HCT116 (cell line): Measurements from ENCODE around the gene RXFP1. TPM values are rescaled to one million over a fixed set of nuclear protein-coding genes. Genes with fewer than 3 reads are reported as not detected.

Source experiments
- ATAC-seq: fragments of 200-7000 bp; cut with Tn5 transposase; 2 replicates; pipeline ENCODE4 v1.9.1; 2020; ENCODE audit warnings: mild to moderate bottlenecking, moderate library complexity
- BruUV-seq: library from RNA; stranded (reverse); fragments of 400-500 nt; replicated peaks from 2 replicates; lab custom pipeline; 2021; lab: Mats Ljungman, UMichigan
- CTCF ChIA-PET: fragments of 300-600 bp; sonication (Branson Sonifier 250); formaldehyde crosslinking; loops from one replicate; lab custom pipeline; 2021; ENCODE audit warnings: antibody characterized with exemption; lab: Charles Lee
- POLR2A ChIA-PET: fragments of 300-600, 350-600 bp; sonication (Branson Sonifier 250); formaldehyde crosslinking; loops from one replicate; lab custom pipeline; 2021; ENCODE audit warnings: antibody characterized with exemption; lab: Charles Lee
- RAD21 ChIA-PET, 2 experiments: fragments of 300-600 bp; sonication (Branson Sonifier 250); formaldehyde crosslinking; loops; one replicate each; lab custom pipeline; 2023; ENCODE audit warnings: low total read pairs in 2 of 2; ENCODE audit not compliant: uncharacterized antibody in 2 of 2, unreplicated experiment in 2 of 2, low non-redundant PET in 1 of 2; lab: Charles Lee
- DNase-seq: peaks from one replicate; pipeline ENCODE4 v3.0.0-alpha.2; 2010; ENCODE audit warnings: low read depth, low spot score
- H2AFZ ChIP-seq: fragments of 200-600 bp; shearing (Covaris generic), sonication (generic); 2 replicates; pipeline ENCODE4 v1.6.1; 2017; ENCODE audit warnings: low read depth, mixed run types, mixed read lengths, antibody characterized with exemption, low read length; ENCODE audit not compliant: poor library complexity, severe bottlenecking
- H3K27ac ChIP-seq: 2 replicates; pipeline ENCODE4 v1.5.1; 2012; ENCODE audit warnings: low read depth, low read length
- H3K27me3 ChIP-seq: fragments of 200-600 bp; sonication (generic); 2 replicates; pipeline ENCODE4 v1.6.1; 2016; ENCODE audit warnings: mixed run types, low read length, mixed read lengths; ENCODE audit not compliant: insufficient read depth
- H3K36me3 ChIP-seq, 2 experiments: fragments of 200-500 bp in 1 of 2; fragments of 200-600 bp in 1 of 2; sonication (Bioruptor generic) in 1 of 2; sonication (generic) in 1 of 2; 2 replicates each; pipeline versions ENCODE4 v1.5.1 to v1.6.1; 2014 to 2016; ENCODE audit warnings: low read length in 2 of 2, inconsistent platforms in 1 of 2, mixed read lengths in 1 of 2, mixed run types in 1 of 2; ENCODE audit not compliant: insufficient read depth in 2 of 2, control insufficient read depth in 1 of 2
- H3K4me1 ChIP-seq, 2 experiments: fragments of 200-600 bp in 1 of 2; sonication (generic) in 1 of 2; 2 replicates each; pipeline versions ENCODE4 v1.5.1 to v1.6.1; 2012 to 2017; ENCODE audit warnings: low read length in 2 of 2, inconsistent platforms in 1 of 2, mild to moderate bottlenecking in 1 of 2, mixed read lengths in 1 of 2, mixed run types in 1 of 2, moderate library complexity in 1 of 2; ENCODE audit not compliant: insufficient read depth in 2 of 2, control insufficient read depth in 1 of 2
- H3K4me2 ChIP-seq: fragments of 200-600 bp; sonication (generic); 2 replicates; pipeline ENCODE4 v1.6.1; 2017; ENCODE audit warnings: mixed run types, low read length, mixed read lengths
- H3K4me3 ChIP-seq, 2 experiments: fragments of 200-600 bp in 1 of 2; sonication (generic) in 1 of 2; replicated peaks in 1 of 2; 2 replicates each; pipeline ENCODE4 v1.5.1; 2011 to 2016; ENCODE audit warnings: low read length in 2 of 2, control low read depth in 1 of 2, low read depth in 1 of 2, mild to moderate bottlenecking in 1 of 2, mixed read lengths in 1 of 2, mixed run types in 1 of 2
- H3K79me2 ChIP-seq: fragments of 200-600 bp; sonication (generic); 2 replicates; pipeline ENCODE4 v1.6.1; 2017; ENCODE audit warnings: mild to moderate bottlenecking, mixed run types, low read length, moderate library complexity, mixed read lengths; ENCODE audit not compliant: insufficient read depth
- H3K9ac ChIP-seq: fragments of 200-600 bp; sonication (generic); 2 replicates; pipeline ENCODE4 v1.6.1; 2016; ENCODE audit warnings: low read length, mixed read lengths
- H3K9me2 ChIP-seq: fragments of 200-600 bp; sonication (generic), shearing (Covaris generic); 2 replicates; pipeline ENCODE4 v1.6.1; 2017; ENCODE audit warnings: mixed run types, mild to moderate bottlenecking, moderate library complexity; ENCODE audit not compliant: insufficient read depth
- H3K9me3 ChIP-seq, 2 experiments: fragments of 200-500 bp in 1 of 2; fragments of 200-600 bp in 1 of 2; sonication (Bioruptor generic) in 1 of 2; sonication (generic) in 1 of 2; 2 replicates each; pipeline ENCODE4 v1.6.1; 2014 to 2017; ENCODE audit warnings: low read length in 2 of 2, mixed read lengths in 2 of 2, inconsistent platforms in 1 of 2, low read depth in 1 of 2, mild to moderate bottlenecking in 1 of 2, mixed run types in 1 of 2, moderate library complexity in 1 of 2; ENCODE audit not compliant: control insufficient read depth in 1 of 2, insufficient read depth in 1 of 2
- H4K20me1 ChIP-seq: fragments of 200-600 bp; sonication (generic), shearing (Covaris generic); 2 replicates; pipeline ENCODE4 v1.6.1; 2017; ENCODE audit warnings: mixed run types, mild to moderate bottlenecking, moderate library complexity; ENCODE audit not compliant: insufficient read depth
- CBX3 ChIP-seq: IDR thresholded peaks from 2 replicates; pipeline ENCODE4 v1.6.1; 2012; ENCODE audit warnings: low read depth
- EGR1 ChIP-seq: IDR thresholded peaks from 2 replicates; pipeline ENCODE4 v1.6.1; 2012; ENCODE audit warnings: low read depth
- ELF1 ChIP-seq: IDR thresholded peaks from 2 replicates; pipeline ENCODE4 v1.6.1; 2012; ENCODE audit warnings: low read depth, borderline replicate concordance
- EZH2 ChIP-seq: fragments of 200-600 bp; sonication (generic); IDR thresholded peaks from 2 replicates; pipeline ENCODE4 v1.6.1; 2017; ENCODE audit warnings: antibody characterized with exemption, mixed run types
- EZH2phosphoT487 ChIP-seq: fragments of 200-600 bp; IDR thresholded peaks from 2 replicates; pipeline ENCODE4 v1.6.1; 2018; ENCODE audit warnings: antibody characterized with exemption, borderline replicate concordance
- FOSL1 ChIP-seq: IDR thresholded peaks from 2 replicates; pipeline ENCODE4 v1.6.1; 2012; ENCODE audit warnings: low read depth
- JUND ChIP-seq: IDR thresholded peaks from 2 replicates; pipeline ENCODE4 v1.6.1; 2012
- POLR2A ChIP-seq: IDR thresholded peaks from 2 replicates; pipeline ENCODE4 v1.7.0; 2011; ENCODE audit warnings: borderline replicate concordance; ENCODE audit not compliant: insufficient read depth, insufficient read length; ENCODE audit errors: extremely low read depth
- SIN3A ChIP-seq: IDR thresholded peaks from 2 replicates; pipeline ENCODE4 v1.6.1; 2012; ENCODE audit warnings: low read depth
- SP1 ChIP-seq: IDR thresholded peaks from 2 replicates; pipeline ENCODE4 v1.6.1; 2012; ENCODE audit warnings: low read depth
- SRF ChIP-seq: IDR thresholded peaks from 2 replicates; pipeline ENCODE4 v1.6.1; 2012; ENCODE audit warnings: low read depth
- intact Hi-C: fragments of 100-400 bp; cut with micrococcal nuclease; formaldehyde crosslinking; loops from 2 replicates; pipeline ENCODE4 v1.10.0; 2022
- total RNA-seq: library from RNA; stranded (reverse); gene quantifications from one replicate; pipeline ENCODE4 v1.2.1, GENCODE V29; 2021; ENCODE audit not compliant: unreplicated experiment
- TF ChIP-seq, protein P1 (sequence below): IDR thresholded peaks from 2 replicates; pipeline ENCODE4 v1.6.1; 2012; ENCODE audit warnings: low read depth
- TF ChIP-seq, protein P2 (sequence below), 3 experiments: fragments of 200-600 bp in 1 of 3; sonication (generic) in 1 of 3; IDR thresholded peaks in 2 of 3; conservative IDR thresholded peaks in 1 of 3; 2 replicates each; pipeline ENCODE4 v1.5.1; 2012 to 2017; ENCODE audit warnings: low read depth in 2 of 3, low read length in 2 of 3, antibody characterized with exemption in 1 of 3, borderline replicate concordance in 1 of 3, control low read depth in 1 of 3, mild to moderate bottlenecking in 1 of 3, mixed read lengths in 1 of 3, mixed run types in 1 of 3, moderate library complexity in 1 of 3; ENCODE audit not compliant: insufficient read depth in 1 of 3
- TF ChIP-seq, protein P3 (sequence below): IDR thresholded peaks from 2 replicates; pipeline ENCODE4 v1.6.1; 2011; ENCODE audit warnings: mild to moderate bottlenecking, low read length, moderate library complexity; ENCODE audit not compliant: insufficient replicate concordance; ENCODE audit errors: extremely low read depth
- TF ChIP-seq, protein P4 (sequence below): IDR thresholded peaks from 2 replicates; pipeline ENCODE4 v1.6.1; 2012
- TF ChIP-seq, protein P5 (sequence below): IDR thresholded peaks from 2 replicates; pipeline ENCODE4 v1.6.1; 2012

Gene RXFP1
- total RNA-seq, 1 experiment from 2014 or later = not detected

DNA sequence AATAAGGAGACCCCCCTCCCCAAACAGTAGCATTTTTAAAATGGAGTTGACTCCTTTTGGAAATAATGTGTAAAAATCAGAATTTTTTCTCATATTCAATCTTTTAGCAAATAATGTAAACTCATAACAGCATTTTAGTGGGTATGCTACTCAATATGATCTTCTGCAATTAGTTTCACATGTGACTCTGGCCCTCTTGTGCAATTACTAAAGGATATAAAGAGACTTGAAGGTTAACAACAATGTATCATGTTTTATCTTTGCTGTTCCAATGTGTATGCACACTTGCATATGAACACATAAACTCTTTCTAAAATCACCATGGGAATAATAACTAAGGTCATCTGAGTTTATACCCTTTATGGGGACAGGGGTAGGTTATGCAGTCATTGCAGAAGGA lies 39.9 kb upstream of the RXFP1 start:
- Histone ChIP-seq H3K4me3 (no peak overlapping the region), H4K20me1 (no peaks in the 10 kb centered on the region), H3K36me3 (no peaks in the 10 kb centered on the region), H3K9me3 (no peaks in the 10 kb centered on the region), H3K27ac (no peak overlapping the region), H3K79me2 (no peaks in the 10 kb centered on the region), H3K9ac (no peak overlapping the region), H3K4me1 (no peaks in the 10 kb centered on the region), H3K4me2 (no peak overlapping the region), H3K27me3 (no peaks in the 10 kb centered on the region), H3K9me2 (no peaks in the 10 kb centered on the region), H2AFZ (no peak overlapping the region)
- ChIA-PET CTCF (no interaction called here), POLR2A (no interaction called here), RAD21 (no interaction called here)
- ATAC-seq = no peak
- no peak for TF ChIP-seq EGR1
- no peak for TF ChIP-seq SRF
- TF ChIP-seq, protein P1, sequence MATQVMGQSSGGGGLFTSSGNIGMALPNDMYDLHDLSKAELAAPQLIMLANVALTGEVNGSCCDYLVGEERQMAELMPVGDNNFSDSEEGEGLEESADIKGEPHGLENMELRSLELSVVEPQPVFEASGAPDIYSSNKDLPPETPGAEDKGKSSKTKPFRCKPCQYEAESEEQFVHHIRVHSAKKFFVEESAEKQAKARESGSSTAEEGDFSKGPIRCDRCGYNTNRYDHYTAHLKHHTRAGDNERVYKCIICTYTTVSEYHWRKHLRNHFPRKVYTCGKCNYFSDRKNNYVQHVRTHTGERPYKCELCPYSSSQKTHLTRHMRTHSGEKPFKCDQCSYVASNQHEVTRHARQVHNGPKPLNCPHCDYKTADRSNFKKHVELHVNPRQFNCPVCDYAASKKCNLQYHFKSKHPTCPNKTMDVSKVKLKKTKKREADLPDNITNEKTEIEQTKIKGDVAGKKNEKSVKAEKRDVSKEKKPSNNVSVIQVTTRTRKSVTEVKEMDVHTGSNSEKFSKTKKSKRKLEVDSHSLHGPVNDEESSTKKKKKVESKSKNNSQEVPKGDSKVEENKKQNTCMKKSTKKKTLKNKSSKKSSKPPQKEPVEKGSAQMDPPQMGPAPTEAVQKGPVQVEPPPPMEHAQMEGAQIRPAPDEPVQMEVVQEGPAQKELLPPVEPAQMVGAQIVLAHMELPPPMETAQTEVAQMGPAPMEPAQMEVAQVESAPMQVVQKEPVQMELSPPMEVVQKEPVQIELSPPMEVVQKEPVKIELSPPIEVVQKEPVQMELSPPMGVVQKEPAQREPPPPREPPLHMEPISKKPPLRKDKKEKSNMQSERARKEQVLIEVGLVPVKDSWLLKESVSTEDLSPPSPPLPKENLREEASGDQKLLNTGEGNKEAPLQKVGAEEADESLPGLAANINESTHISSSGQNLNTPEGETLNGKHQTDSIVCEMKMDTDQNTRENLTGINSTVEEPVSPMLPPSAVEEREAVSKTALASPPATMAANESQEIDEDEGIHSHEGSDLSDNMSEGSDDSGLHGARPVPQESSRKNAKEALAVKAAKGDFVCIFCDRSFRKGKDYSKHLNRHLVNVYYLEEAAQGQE = no peak
- TF ChIP-seq EZH2 = no peak
- TF ChIP-seq FOSL1 = no peak
- no peak for TF ChIP-seq CBX3
- no peak for TF ChIP-seq SIN3A
- TF ChIP-seq POLR2A = no peak
- TF ChIP-seq, protein P2, sequence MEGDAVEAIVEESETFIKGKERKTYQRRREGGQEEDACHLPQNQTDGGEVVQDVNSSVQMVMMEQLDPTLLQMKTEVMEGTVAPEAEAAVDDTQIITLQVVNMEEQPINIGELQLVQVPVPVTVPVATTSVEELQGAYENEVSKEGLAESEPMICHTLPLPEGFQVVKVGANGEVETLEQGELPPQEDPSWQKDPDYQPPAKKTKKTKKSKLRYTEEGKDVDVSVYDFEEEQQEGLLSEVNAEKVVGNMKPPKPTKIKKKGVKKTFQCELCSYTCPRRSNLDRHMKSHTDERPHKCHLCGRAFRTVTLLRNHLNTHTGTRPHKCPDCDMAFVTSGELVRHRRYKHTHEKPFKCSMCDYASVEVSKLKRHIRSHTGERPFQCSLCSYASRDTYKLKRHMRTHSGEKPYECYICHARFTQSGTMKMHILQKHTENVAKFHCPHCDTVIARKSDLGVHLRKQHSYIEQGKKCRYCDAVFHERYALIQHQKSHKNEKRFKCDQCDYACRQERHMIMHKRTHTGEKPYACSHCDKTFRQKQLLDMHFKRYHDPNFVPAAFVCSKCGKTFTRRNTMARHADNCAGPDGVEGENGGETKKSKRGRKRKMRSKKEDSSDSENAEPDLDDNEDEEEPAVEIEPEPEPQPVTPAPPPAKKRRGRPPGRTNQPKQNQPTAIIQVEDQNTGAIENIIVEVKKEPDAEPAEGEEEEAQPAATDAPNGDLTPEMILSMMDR (IDR thresholded peaks at IDR 0.05 in 2 of 3, conservative IDR thresholded peaks at IDR 0.05 in 1 of 3; ENCODE audit: borderline replicate concordance in 1 of 3, insufficient read depth in 1 of 3, low read depth in 2 of 3, low read length in 2 of 3) = no peak
- TF ChIP-seq JUND = no peak
- no peak for TF ChIP-seq ELF1
- TF ChIP-seq, protein P3, sequence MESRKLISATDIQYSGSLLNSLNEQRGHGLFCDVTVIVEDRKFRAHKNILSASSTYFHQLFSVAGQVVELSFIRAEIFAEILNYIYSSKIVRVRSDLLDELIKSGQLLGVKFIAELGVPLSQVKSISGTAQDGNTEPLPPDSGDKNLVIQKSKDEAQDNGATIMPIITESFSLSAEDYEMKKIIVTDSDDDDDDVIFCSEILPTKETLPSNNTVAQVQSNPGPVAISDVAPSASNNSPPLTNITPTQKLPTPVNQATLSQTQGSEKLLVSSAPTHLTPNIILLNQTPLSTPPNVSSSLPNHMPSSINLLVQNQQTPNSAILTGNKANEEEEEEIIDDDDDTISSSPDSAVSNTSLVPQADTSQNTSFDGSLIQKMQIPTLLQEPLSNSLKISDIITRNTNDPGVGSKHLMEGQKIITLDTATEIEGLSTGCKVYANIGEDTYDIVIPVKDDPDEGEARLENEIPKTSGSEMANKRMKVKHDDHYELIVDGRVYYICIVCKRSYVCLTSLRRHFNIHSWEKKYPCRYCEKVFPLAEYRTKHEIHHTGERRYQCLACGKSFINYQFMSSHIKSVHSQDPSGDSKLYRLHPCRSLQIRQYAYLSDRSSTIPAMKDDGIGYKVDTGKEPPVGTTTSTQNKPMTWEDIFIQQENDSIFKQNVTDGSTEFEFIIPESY = no peak
- TF ChIP-seq, protein P4, sequence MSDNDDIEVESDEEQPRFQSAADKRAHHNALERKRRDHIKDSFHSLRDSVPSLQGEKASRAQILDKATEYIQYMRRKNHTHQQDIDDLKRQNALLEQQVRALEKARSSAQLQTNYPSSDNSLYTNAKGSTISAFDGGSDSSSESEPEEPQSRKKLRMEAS = no peak
- TF ChIP-seq SP1 = no peak
- no peak for TF ChIP-seq EZH2phosphoT487
- TF ChIP-seq, protein P5, sequence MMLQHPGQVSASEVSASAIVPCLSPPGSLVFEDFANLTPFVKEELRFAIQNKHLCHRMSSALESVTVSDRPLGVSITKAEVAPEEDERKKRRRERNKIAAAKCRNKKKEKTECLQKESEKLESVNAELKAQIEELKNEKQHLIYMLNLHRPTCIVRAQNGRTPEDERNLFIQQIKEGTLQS = no peak
- no peak for DNase-seq
- intact Hi-C loops = no loop called here
- no TSS peak for BruUV-seq
